GM23338 (cell line): Measurements from ENCODE around the gene MDM4. TPM values are rescaled to one million over a fixed set of nuclear protein-coding genes. Genes with fewer than 3 reads are reported as not detected.
A peak's percentile ranks its signal among the peaks of the same experiment; 100 is the strongest.

Source experiments
- ATAC-seq: fragments of 200-7000 bp; cut with Tn5 transposase; 3 replicates; pipeline ENCODE4 v1.9.1; 2020
- DNase-seq: peaks from one replicate; pipeline ENCODE4 v3.0.0-alpha.2; 2015; ENCODE audit warnings: low spot score
- H2AFZ ChIP-seq: fragments of 200-600 bp; sonication (generic); 2 replicates; pipeline ENCODE4 v1.8.0; 2016; ENCODE audit warnings: antibody characterized with exemption, mild to moderate bottlenecking, moderate library complexity
- H3F3A ChIP-seq: fragments of 200-600 bp; sonication (generic); replicated peaks from 2 replicates; pipeline ENCODE4 v1.8.0; 2017; ENCODE audit warnings: antibody characterized with exemption, mixed run types, low read depth
- H3K27ac ChIP-seq: fragments of 200-600 bp; sonication (generic); 2 replicates; pipeline ENCODE4 v1.6.1; 2016; ENCODE audit warnings: low read depth
- H3K27me3 ChIP-seq: fragments of 200-600 bp; sonication (generic); 2 replicates; pipeline ENCODE4 v1.8.0; 2016; ENCODE audit warnings: mild to moderate bottlenecking, mixed run types, moderate library complexity; ENCODE audit not compliant: insufficient read depth
- H3K36me3 ChIP-seq: fragments of 200-600 bp; sonication (generic); 2 replicates; pipeline ENCODE4 v1.8.0; 2016; ENCODE audit warnings: mild to moderate bottlenecking; ENCODE audit not compliant: insufficient read depth
- H3K4me1 ChIP-seq: fragments of 200-600 bp; sonication (generic); 2 replicates; pipeline ENCODE4 v1.8.0; 2016; ENCODE audit warnings: mild to moderate bottlenecking, moderate library complexity; ENCODE audit not compliant: insufficient read depth
- H3K4me2 ChIP-seq: fragments of 200-600 bp; sonication (generic); 2 replicates; pipeline ENCODE4 v1.7.1; 2017; ENCODE audit warnings: mixed run types
- H3K4me3 ChIP-seq: fragments of 200-600 bp; sonication (generic); 2 replicates; pipeline ENCODE4 v1.6.1; 2016; ENCODE audit warnings: mixed run types
- H3K79me2 ChIP-seq: fragments of 200-600 bp; sonication (generic); replicated peaks from 2 replicates; pipeline ENCODE4 v1.8.0; 2017; ENCODE audit warnings: mild to moderate bottlenecking; ENCODE audit not compliant: insufficient read depth
- H3K9me2 ChIP-seq: fragments of 200-600 bp; sonication (generic); 2 replicates; pipeline ENCODE4 v1.8.0; 2017; ENCODE audit not compliant: insufficient read depth
- H4K20me1 ChIP-seq: fragments of 200-600 bp; sonication (generic); replicated peaks from 2 replicates; pipeline ENCODE4 v1.8.0; 2017; ENCODE audit warnings: mild to moderate bottlenecking; ENCODE audit not compliant: insufficient read depth
- H3K27ac Mint-ChIP-seq: 2 replicates; pipeline ENCODE4 v1.8.0; 2020; ENCODE audit warnings: inconsistent platforms, mild to moderate bottlenecking, moderate library complexity, mixed read lengths
- H3K27me3 Mint-ChIP-seq: 3 replicates; pipeline ENCODE4 v1.8.0; 2022; ENCODE audit warnings: low read depth, mild to moderate bottlenecking, moderate library complexity, mixed read lengths, inconsistent platforms; ENCODE audit not compliant: insufficient read depth, poor library complexity
- H3K36me3 Mint-ChIP-seq: 3 replicates; pipeline ENCODE4 v1.8.0; 2021; ENCODE audit warnings: low read depth, mild to moderate bottlenecking, inconsistent platforms, moderate library complexity, mixed read lengths
- H3K4me1 Mint-ChIP-seq: 3 replicates; pipeline ENCODE4 v1.8.0; 2020; ENCODE audit warnings: mild to moderate bottlenecking, inconsistent platforms, mixed read lengths
- H3K4me3 Mint-ChIP-seq: 3 replicates; pipeline ENCODE4 v1.8.0; 2021; ENCODE audit warnings: moderate library complexity, mild to moderate bottlenecking, inconsistent platforms, mixed read lengths
- H3K9me3 Mint-ChIP-seq: 3 replicates; pipeline ENCODE4 v1.8.0; 2020; ENCODE audit warnings: moderate library complexity, mild to moderate bottlenecking, inconsistent platforms, mixed read lengths
- CTCF ChIP-seq, 2 experiments: fragments of 200-600 bp in 1 of 2; sonication (generic) in 1 of 2; conservative IDR thresholded peaks; 2 replicates each; pipeline versions ENCODE4 v1.5.1 to v1.6.1; 2016 to 2017; ENCODE audit warnings: antibody characterized with exemption in 2 of 2, low read depth in 2 of 2, mild to moderate bottlenecking in 2 of 2, moderate library complexity in 1 of 2
- EZH2 ChIP-seq: fragments of 200-600 bp; sonication (generic); IDR thresholded peaks from one replicate; pipeline ENCODE4 v1.8.0; 2017; ENCODE audit warnings: antibody characterized with exemption, mild to moderate bottlenecking, low read depth; ENCODE audit not compliant: unreplicated experiment
- EZH2phosphoT487 ChIP-seq: fragments of 200-600 bp; sonication (generic); IDR thresholded peaks from one replicate; pipeline ENCODE4 v1.8.1; 2018; ENCODE audit warnings: antibody characterized with exemption; ENCODE audit not compliant: unreplicated experiment
- JUNB ChIP-seq: IDR thresholded peaks from one replicate; pipeline ENCODE4 v1.6.1; 2016; ENCODE audit warnings: antibody characterized with exemption; ENCODE audit not compliant: unreplicated experiment
- POLR2AphosphoS5 ChIP-seq: IDR thresholded peaks from 2 replicates; pipeline ENCODE4 v1.6.1; 2016; ENCODE audit warnings: antibody characterized with exemption, low read depth
- STAT1 ChIP-seq: IDR thresholded peaks from one replicate; pipeline ENCODE4 v1.6.1; 2016; ENCODE audit warnings: antibody characterized with exemption; ENCODE audit not compliant: unreplicated experiment
- polyA plus RNA-seq: library from polyadenylated mRNA; unstranded; fragments of >200 nt; fragmentation: Nextera tagmentation; extraction: Ambion mirVana; gene quantifications from 2 replicates; pipeline ENCODE4 v1.2.1, GENCODE V29; 2016
- total RNA-seq: library from RNA; depleted of rRNA; stranded (reverse); fragments of >200 nt; shearing (Covaris generic); gene quantifications from 2 replicates; pipeline ENCODE4 v1.2.3, GENCODE V29; 2014
- TF ChIP-seq, protein P1 (sequence below): IDR thresholded peaks from 2 replicates; pipeline ENCODE4 v1.6.1; 2016; ENCODE audit warnings: antibody characterized with exemption
- TF ChIP-seq, protein P2 (sequence below): IDR thresholded peaks from one replicate; pipeline ENCODE4 v1.6.1; 2018; ENCODE audit warnings: antibody characterized with exemption; ENCODE audit not compliant: unreplicated experiment

The MDM4 gene
- total and polyA plus RNA-seq, 2 experiments from 2014 or later, result 24.8 to 56.1 TPM

GRCh38 chr1:204473400-204473965, 42.7 kb upstream of the MDM4 start:
- no peaks in the 10 kb centered on the region for H3K9me3 Mint-ChIP-seq
- TF ChIP-seq, protein P1, sequence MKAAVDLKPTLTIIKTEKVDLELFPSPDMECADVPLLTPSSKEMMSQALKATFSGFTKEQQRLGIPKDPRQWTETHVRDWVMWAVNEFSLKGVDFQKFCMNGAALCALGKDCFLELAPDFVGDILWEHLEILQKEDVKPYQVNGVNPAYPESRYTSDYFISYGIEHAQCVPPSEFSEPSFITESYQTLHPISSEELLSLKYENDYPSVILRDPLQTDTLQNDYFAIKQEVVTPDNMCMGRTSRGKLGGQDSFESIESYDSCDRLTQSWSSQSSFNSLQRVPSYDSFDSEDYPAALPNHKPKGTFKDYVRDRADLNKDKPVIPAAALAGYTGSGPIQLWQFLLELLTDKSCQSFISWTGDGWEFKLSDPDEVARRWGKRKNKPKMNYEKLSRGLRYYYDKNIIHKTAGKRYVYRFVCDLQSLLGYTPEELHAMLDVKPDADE, result no peak
- TF ChIP-seq EZH2phosphoT487, result no peak
- no peak for TF ChIP-seq POLR2AphosphoS5
- no peak for TF ChIP-seq CTCF (conservative IDR thresholded peaks at IDR 0.05; ENCODE audit: low read depth in 2 of 2)
- no peak for TF ChIP-seq JUNB
- TF ChIP-seq, protein P2, sequence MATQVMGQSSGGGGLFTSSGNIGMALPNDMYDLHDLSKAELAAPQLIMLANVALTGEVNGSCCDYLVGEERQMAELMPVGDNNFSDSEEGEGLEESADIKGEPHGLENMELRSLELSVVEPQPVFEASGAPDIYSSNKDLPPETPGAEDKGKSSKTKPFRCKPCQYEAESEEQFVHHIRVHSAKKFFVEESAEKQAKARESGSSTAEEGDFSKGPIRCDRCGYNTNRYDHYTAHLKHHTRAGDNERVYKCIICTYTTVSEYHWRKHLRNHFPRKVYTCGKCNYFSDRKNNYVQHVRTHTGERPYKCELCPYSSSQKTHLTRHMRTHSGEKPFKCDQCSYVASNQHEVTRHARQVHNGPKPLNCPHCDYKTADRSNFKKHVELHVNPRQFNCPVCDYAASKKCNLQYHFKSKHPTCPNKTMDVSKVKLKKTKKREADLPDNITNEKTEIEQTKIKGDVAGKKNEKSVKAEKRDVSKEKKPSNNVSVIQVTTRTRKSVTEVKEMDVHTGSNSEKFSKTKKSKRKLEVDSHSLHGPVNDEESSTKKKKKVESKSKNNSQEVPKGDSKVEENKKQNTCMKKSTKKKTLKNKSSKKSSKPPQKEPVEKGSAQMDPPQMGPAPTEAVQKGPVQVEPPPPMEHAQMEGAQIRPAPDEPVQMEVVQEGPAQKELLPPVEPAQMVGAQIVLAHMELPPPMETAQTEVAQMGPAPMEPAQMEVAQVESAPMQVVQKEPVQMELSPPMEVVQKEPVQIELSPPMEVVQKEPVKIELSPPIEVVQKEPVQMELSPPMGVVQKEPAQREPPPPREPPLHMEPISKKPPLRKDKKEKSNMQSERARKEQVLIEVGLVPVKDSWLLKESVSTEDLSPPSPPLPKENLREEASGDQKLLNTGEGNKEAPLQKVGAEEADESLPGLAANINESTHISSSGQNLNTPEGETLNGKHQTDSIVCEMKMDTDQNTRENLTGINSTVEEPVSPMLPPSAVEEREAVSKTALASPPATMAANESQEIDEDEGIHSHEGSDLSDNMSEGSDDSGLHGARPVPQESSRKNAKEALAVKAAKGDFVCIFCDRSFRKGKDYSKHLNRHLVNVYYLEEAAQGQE, result no peak
- TF ChIP-seq STAT1, result no peak
- TF ChIP-seq EZH2, result no peak
- ATAC-seq (peak; percentile 34), DNase-seq (no peak)
- H3K36me3 Mint-ChIP-seq, result peaks cover 6% of the 10 kb centered on the region
- Histone ChIP-seq H2AFZ (no peak overlapping the region), H3F3A (no peaks in the 10 kb centered on the region), H3K27me3 (no peaks in the 10 kb centered on the region), H3K4me2 (0 out of 2 replicates have a peak overlapping the region, but pooled peaks have one; percentile 6), H3K79me2 (no peaks in the 10 kb centered on the region; the same call in 1 of the 2 replicates), H3K4me3 (no peak overlapping the region), H3K36me3 (no peaks in the 10 kb centered on the region), H3K27ac (peak overlapping the region; percentile 26; the same call in 1 of the 2 replicates), H3K4me1 (peaks cover 15% of the 10 kb centered on the region; the same call in 1 of the 2 replicates), H3K9me2 (no peaks in the 10 kb centered on the region; the same call in 1 of the 2 replicates), H4K20me1 (peaks cover 5% of the 10 kb centered on the region; the same call in 1 of the 2 replicates)
- peaks cover 40% of the 10 kb centered on the region for H3K4me1 Mint-ChIP-seq
- no peak overlapping the region for H3K4me3 Mint-ChIP-seq
- H3K27ac Mint-ChIP-seq, result 0 out of 2 replicates have a peak overlapping the region, but pooled peaks have one; percentile 0
- H3K27me3 Mint-ChIP-seq, result no peaks in the 10 kb centered on the region
